Measurements from ENCODE around the gene TEX14. TPM values are rescaled to one million over a fixed set of nuclear protein-coding genes. Genes with fewer than 3 reads are reported as not detected.

TEX14 gene
- total and polyA plus RNA-seq, 10 of the 15 experiments (the other 5 are each of a cell fraction or from before 2014, with no cell fraction given) = 0.15 to 1.3 (median 0.66) TPM

DNA sequence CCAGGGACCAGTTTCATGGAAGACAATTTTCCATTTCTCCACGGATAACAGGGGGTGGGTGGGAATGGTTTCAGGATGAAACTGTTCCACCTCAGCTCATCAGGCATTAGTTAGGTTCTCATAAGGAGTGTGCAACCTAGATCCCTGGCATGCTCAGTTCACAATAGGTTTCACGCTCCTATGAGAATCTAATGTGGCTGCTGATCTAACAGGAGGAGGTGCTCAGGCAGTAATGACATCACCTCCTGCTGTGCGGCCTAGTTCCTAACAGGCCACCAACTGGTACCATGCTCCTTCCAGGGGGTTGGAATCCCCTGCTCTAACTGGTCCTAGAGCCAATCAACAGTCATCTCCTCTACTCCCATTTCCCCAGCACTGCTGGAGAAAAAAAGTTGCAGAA, 19.9 kb downstream of the TEX14 start (continued):
- no peak for TF ChIP-seq EZH2 (IDR thresholded peaks at IDR 0.05; ENCODE audit: borderline replicate concordance, control insufficient read depth, low read depth, low read length)
- no peak for TF ChIP-seq MYC (IDR thresholded peaks at IDR 0.05; ENCODE audit: insufficient read depth, insufficient read length, insufficient replicate concordance, low read length, severe bottlenecking)
- TF ChIP-seq TCF12 (IDR thresholded peaks at IDR 0.05; ENCODE audit: low read depth, low read length) = no peak
- no peak for TF ChIP-seq IKZF1 (conservative IDR thresholded peaks at IDR 0.05)
- TF ChIP-seq PML (IDR thresholded peaks at IDR 0.05; ENCODE audit: low read length) = no peak
- TF ChIP-seq, protein P1, sequence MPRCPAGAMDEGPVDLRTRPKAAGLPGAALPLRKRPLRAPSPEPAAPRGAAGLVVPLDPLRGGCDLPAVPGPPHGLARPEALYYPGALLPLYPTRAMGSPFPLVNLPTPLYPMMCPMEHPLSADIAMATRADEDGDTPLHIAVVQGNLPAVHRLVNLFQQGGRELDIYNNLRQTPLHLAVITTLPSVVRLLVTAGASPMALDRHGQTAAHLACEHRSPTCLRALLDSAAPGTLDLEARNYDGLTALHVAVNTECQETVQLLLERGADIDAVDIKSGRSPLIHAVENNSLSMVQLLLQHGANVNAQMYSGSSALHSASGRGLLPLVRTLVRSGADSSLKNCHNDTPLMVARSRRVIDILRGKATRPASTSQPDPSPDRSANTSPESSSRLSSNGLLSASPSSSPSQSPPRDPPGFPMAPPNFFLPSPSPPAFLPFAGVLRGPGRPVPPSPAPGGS (IDR thresholded peaks at IDR 0.05; ENCODE audit: borderline replicate concordance, insufficient read depth, low read depth, low read length, poor library complexity, severe bottlenecking) = no peak
- TF ChIP-seq JUND (IDR thresholded peaks at IDR 0.05; ENCODE audit: low read depth, low read length) = no peak
- no peak for TF ChIP-seq SPI1 (IDR thresholded peaks at IDR 0.05; ENCODE audit: borderline replicate concordance, insufficient read depth, low read depth, low read length)
- TF ChIP-seq KAT2A (conservative IDR thresholded peaks at IDR 0.05; ENCODE audit: control insufficient read depth, low read depth, low read length) = no peak
- no peak for TF ChIP-seq ZSCAN29 (IDR thresholded peaks at IDR 0.05)
- TF ChIP-seq TCF7 (IDR thresholded peaks at IDR 0.05; ENCODE audit: borderline replicate concordance) = no peak

DNA sequence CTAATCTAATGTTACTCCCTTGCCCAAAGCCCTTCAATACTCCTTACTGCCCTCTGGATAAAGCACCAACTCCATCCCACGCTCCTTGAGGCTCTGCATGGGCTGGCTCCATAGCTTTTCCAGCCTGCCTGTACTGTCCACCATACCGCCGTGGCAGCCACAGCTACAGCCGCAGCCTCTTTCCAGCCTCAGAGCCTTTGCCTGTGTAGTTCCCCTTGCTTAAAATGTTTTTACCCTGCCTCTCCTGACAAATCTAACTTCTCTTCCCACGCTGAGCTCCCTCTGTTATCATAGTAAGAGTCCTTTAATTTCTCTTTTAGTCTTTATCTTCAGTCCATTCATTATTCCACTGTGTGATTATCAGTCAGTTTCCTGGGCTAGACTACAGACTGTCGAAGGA, 22.0 kb downstream of the TEX14 start:
- H3K27ac ChIP-seq (ENCODE audit: control insufficient read depth, insufficient read depth) = no peak overlapping the region
- no peak overlapping the region for H2AFZ ChIP-seq (ENCODE audit: control insufficient read depth, low read depth, low read length)
- 77% methylated on average over 6 of the region's 6 CpGs for WGBS (ENCODE audit: insufficient coverage, insufficient replicate concordance, low lambda C conversion rate, missing lambda C conversion rate)
- intact Hi-C loops (cut with micrococcal nuclease; ENCODE audit: unreplicated experiment) (no loop called here), in situ Hi-C loops (cut with MboI) (no loop called here)
- H3K4me2 ChIP-seq (ENCODE audit: control insufficient read depth, insufficient read depth) = no peak overlapping the region
- H3K4me1 ChIP-seq (ENCODE audit: control insufficient read depth, insufficient read depth, low read length) = no peaks in the 10 kb centered on the region
- no peak for ATAC-seq
- no peak overlapping the region for H3K9ac ChIP-seq (ENCODE audit: control insufficient read depth, insufficient read depth, low read length)
- BruUV-seq (replicated peaks) = no TSS peak
- H3K27me3 ChIP-seq (replicated peaks in 1 of 2; ENCODE audit: control insufficient read depth in 2 of 2, insufficient read depth in 2 of 2, low read length in 1 of 2) = no peaks in the 10 kb centered on the region
- H3K9me3 ChIP-seq (replicated peaks; ENCODE audit: control insufficient read depth, insufficient read depth, low read length) = no peaks in the 10 kb centered on the region
- FAIRE-seq = peak; percentile 49
- H3K79me2 ChIP-seq (ENCODE audit: control insufficient read depth, insufficient read depth, low read length) = no peaks in the 10 kb centered on the region
- no peaks in the 10 kb centered on the region for H4K20me1 ChIP-seq (ENCODE audit: control insufficient read depth, insufficient read depth)
- DNase-seq (ENCODE audit: low read depth, low spot score) = no peak
- ChIA-PET POLR2A (interaction anchor here (0.8 to 2.5 kb wide), 3 partner anchors 9 to 38 kb away, joined by 3 to 7 read pairs (median 5); no protein-coding TSS in a partner anchor), RAD21 (ENCODE audit: unreplicated experiment) (interaction anchor here (0.7 kb wide), 1 partner anchor 221 kb away, joined by 3 read pairs; no protein-coding TSS in a partner anchor), CTCF (interaction anchor here (0.6 to 2.3 kb wide), 4 partner anchors 41 to 886 kb away, joined by 3 to 8 read pairs (median 6); no protein-coding TSS in a partner anchor), SMC1A (ENCODE audit: uncharacterized antibody, unreplicated experiment) (interaction anchor here (1.1 to 3.7 kb wide), 3 partner anchors 10 to 81 kb away, joined by 3 to 12 read pairs (median 5); no protein-coding TSS in a partner anchor)
- no peak overlapping the region for H3K4me3 ChIP-seq
- 0 out of 4 replicates have a peak, but pooled peaks of 1 of the 2 experiments have one; percentile 38 for TF ChIP-seq ETV6 (conservative IDR thresholded peaks at IDR 0.05 in 1 of 2, IDR thresholded peaks at IDR 0.05 in 1 of 2; ENCODE audit: borderline replicate concordance in 1 of 2, low read depth in 1 of 2)
- TF ChIP-seq SMC3 (IDR thresholded peaks at IDR 0.05; ENCODE audit: borderline replicate concordance, low read length) = no peak
- peak; percentile 59; the same call in 1 of the 2 replicates for TF ChIP-seq NFXL1 (IDR thresholded peaks at IDR 0.05; ENCODE audit: borderline replicate concordance)
- no peak for TF ChIP-seq TCF7 (IDR thresholded peaks at IDR 0.05; ENCODE audit: borderline replicate concordance)
- no peak for TF ChIP-seq NFYA (IDR thresholded peaks at IDR 0.05; ENCODE audit: borderline replicate concordance, low read depth, low read length)
- no peak for TF ChIP-seq ZNF24 (IDR thresholded peaks at IDR 0.05)
- TF ChIP-seq TCF3 (IDR thresholded peaks at IDR 0.05; ENCODE audit: borderline replicate concordance, insufficient read depth, low read depth, low read length) = no peak
- TF ChIP-seq EED (IDR thresholded peaks at IDR 0.05; ENCODE audit: low read depth) = no peak
- no peak for TF ChIP-seq RELA (IDR thresholded peaks at IDR 0.05; ENCODE audit: borderline replicate concordance, partially characterized antibody)
- TF ChIP-seq IRF4 (IDR thresholded peaks at IDR 0.05; ENCODE audit: low read depth, low read length) = no peak
- TF ChIP-seq IKZF1 (conservative IDR thresholded peaks at IDR 0.05) = no peak
- TF ChIP-seq ZNF622 (IDR thresholded peaks at IDR 0.05) = no peak
- TF ChIP-seq HDAC2 (IDR thresholded peaks at IDR 0.05) = no peak
- TF ChIP-seq RAD21 (IDR thresholded peaks at IDR 0.05; ENCODE audit: insufficient read depth, low read depth, low read length) = no peak
- no peaks in the 10 kb centered on the region for H3K36me3 ChIP-seq (ENCODE audit: control insufficient read depth in 2 of 2, insufficient read depth in 2 of 2, low read length in 1 of 2)

All from GM12878 (cell line).